Activated CD8-positive, alpha-beta T cell treated with anti-CD3 and anti-CD28 coated beads, Interleukin-2, amount 10 ng/mL, durations not matched to agents 7 days and 5 days (primary cell): ENCODE data around the gene KIDINS220. TPM values are rescaled to one million over a fixed set of nuclear protein-coding genes. Genes with fewer than 3 reads are reported as not detected.

ENCODE experiments used
- ATAC-seq: fragments of 150-1000 bp; cut with Tn5 transposase; one replicate; pipeline ENCODE4 v1.10.0; 2021; ENCODE audit warnings: moderate library complexity
- CTCF ChIA-PET: fragments of 350-600 bp; sonication (Branson Sonifier 250); formaldehyde crosslinking; loops from one replicate; lab custom pipeline; 2021; ENCODE audit warnings: antibody characterized with exemption; lab: Charles Lee
- POLR2A ChIA-PET: fragments of 350-600 bp; sonication (Branson Sonifier 250); formaldehyde crosslinking; loops from one replicate; lab custom pipeline; 2021; ENCODE audit warnings: antibody characterized with exemption; lab: Charles Lee
- DNase-seq: peaks from one replicate; pipeline ENCODE4 v3.0.0-alpha.2; 2020
- H3K27ac Mint-ChIP-seq: one replicate; pipeline ENCODE4 v1.8.0; 2021; ENCODE audit warnings: mild to moderate bottlenecking, mixed read lengths
- H3K27me3 Mint-ChIP-seq: one replicate; pipeline ENCODE4 v1.8.0; 2021; ENCODE audit warnings: low read depth, mixed read lengths
- H3K36me3 Mint-ChIP-seq: one replicate; pipeline ENCODE4 v1.8.0; 2021; ENCODE audit warnings: low read depth, mixed read lengths
- H3K4me1 Mint-ChIP-seq: one replicate; pipeline ENCODE4 v1.8.0; 2021; ENCODE audit warnings: low read depth, mixed read lengths
- H3K4me3 Mint-ChIP-seq: one replicate; pipeline ENCODE4 v1.8.0; 2021; ENCODE audit warnings: mild to moderate bottlenecking, mixed read lengths
- H3K9me3 Mint-ChIP-seq: one replicate; pipeline ENCODE4 v1.8.0; 2022; ENCODE audit warnings: mixed read lengths; ENCODE audit not compliant: insufficient read depth
- total RNA-seq, 2 experiments: library from RNA; stranded (reverse); gene quantifications; one replicate each; pipeline ENCODE4 v1.2.3, GENCODE V29; 2021

KIDINS220 gene
- total RNA-seq, 2 experiments from 2014 or later: 27.2 to 30.0 TPM

DNA sequence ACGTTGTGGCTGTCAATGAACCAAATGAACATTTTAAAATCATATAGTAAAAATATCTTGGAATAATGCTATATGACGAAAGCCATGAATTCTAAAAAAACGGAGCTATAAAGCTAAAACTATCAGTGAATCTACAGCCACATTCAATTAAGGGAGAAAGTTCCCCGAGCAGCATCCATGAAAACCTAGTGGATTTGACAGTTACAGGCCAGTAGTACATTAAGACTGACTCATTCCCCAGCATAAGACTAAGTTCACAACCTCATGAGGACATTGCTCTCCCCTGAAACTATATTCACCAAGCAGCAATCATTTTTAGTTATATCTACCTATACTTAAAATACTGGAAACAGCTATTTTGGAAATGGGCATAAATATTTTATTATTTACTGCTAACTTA, 36.6 kb downstream of the KIDINS220 start:
- no peak for DNase-seq
- ChIA-PET CTCF (no interaction called here), POLR2A (interaction anchor here (0.6 kb wide), 1 partner anchor 179 kb away, joined by 3 read pairs; no protein-coding TSS in a partner anchor)
- Mint-ChIP-seq H3K36me3 (peaks cover 57% of the 10 kb centered on the region), H3K27me3 (no peaks in the 10 kb centered on the region), H3K4me3 (no peak overlapping the region), H3K4me1 (peaks cover 29% of the 10 kb centered on the region), H3K9me3 (no peaks in the 10 kb centered on the region), H3K27ac (no peak overlapping the region)
- ATAC-seq: no peak

DNA sequence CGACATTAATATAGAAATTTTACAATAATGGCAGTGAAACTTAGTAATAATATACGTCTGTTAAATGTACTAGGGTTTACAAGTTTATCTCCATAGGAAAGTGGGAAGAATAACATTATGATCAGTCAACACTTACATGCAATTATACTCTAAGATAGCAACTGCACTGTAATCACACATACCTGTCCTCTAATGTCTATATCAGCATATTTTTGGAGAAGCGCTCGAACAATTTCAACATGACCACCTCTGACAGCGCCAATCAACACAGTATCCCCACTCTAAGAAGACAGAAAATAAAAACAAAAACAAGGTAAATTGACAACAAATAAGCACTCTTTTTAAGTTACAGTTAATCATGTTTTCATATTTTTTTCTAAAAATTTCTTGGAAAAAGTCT, 37.2 kb downstream of the KIDINS220 start:
- no peaks in the 10 kb centered on the region for H3K9me3 Mint-ChIP-seq
- H3K27me3 Mint-ChIP-seq: no peaks in the 10 kb centered on the region
- ChIA-PET CTCF (no interaction called here), POLR2A (no interaction called here)
- H3K27ac Mint-ChIP-seq: no peak overlapping the region
- peaks cover 29% of the 10 kb centered on the region for H3K4me1 Mint-ChIP-seq
- ATAC-seq (no peak), DNase-seq (no peak)
- H3K36me3 Mint-ChIP-seq: peaks cover 52% of the 10 kb centered on the region
- H3K4me3 Mint-ChIP-seq: no peak overlapping the region

DNA sequence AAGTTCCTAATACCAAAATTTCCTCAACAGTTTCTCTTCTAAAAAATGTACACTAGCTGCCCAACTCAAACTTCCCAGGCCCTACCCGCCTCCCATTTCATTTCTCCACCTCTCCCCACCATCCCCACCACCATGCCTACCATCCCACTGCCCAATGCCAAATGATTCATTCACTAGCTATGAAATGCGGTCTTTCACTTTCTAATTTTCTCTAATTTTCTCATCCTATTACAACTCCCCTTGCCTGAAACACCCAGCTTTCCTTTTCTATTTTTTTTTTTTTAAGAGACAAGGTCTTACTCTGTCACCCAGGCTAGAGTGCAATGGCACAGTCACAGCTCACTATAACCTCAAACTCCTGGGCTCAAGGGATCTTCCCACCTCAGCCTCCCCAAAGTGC, 38.4 kb downstream of the KIDINS220 start:
- CTCF ChIA-PET: interaction anchor here (1.4 kb wide), 1 partner anchor 12 kb away, joined by 4 read pairs; no protein-coding TSS in a partner anchor
- Mint-ChIP-seq H3K36me3 (peaks cover 56% of the 10 kb centered on the region), H3K4me1 (peaks cover 19% of the 10 kb centered on the region), H3K27me3 (no peaks in the 10 kb centered on the region), H3K27ac (no peak overlapping the region), H3K4me3 (no peak overlapping the region), H3K9me3 (no peaks in the 10 kb centered on the region)
- no peak for ATAC-seq
- no peak for DNase-seq
- POLR2A ChIA-PET: no interaction called here

DNA sequence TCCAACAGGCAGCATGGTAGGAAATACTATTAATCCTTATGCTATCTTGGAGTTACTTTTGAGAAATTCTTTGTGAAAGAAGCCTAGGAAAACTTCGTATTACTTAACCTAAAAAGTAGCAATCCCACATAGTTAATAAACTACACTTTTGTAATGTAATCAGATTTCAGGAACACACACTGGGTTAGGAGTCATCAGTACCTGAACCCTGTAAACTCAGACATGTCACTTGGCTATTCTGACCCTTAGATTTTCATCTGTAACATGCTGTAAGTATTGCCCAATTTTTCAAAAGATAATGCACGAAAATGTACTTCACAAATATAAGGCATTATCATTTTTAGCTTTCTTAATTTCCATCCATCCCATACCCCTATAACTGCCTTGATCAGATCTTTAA, 39.0 kb downstream of the KIDINS220 start:
- no peak for DNase-seq
- Mint-ChIP-seq H3K27me3 (no peaks in the 10 kb centered on the region), H3K4me3 (no peak overlapping the region), H3K36me3 (peaks cover 54% of the 10 kb centered on the region), H3K4me1 (peaks cover 16% of the 10 kb centered on the region), H3K27ac (no peak overlapping the region), H3K9me3 (no peaks in the 10 kb centered on the region)
- POLR2A ChIA-PET: no interaction called here
- no peak for ATAC-seq
- CTCF ChIA-PET: interaction anchor here (1.4 kb wide), 1 partner anchor 12 kb away, joined by 4 read pairs; no protein-coding TSS in a partner anchor

DNA sequence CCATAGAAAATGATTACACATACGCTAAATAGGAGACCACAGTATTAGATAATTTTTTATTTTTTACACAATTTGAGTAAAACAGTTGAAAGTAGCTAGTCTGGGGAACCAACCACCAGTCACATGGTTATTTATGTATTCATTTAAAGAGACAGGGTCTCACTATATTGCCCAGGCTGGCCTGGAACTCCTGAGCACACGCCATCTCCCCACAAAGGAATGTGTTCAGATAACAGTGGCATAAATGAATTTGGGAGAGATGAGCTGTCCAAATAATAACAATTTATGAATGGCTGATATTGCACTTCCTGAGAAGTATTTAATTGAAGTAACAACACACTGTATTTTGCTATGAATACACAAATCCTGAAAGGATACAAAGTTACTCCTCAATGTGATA, 39.7 kb downstream of the KIDINS220 start:
- ChIA-PET POLR2A (no interaction called here), CTCF (interaction anchor here (1.6 kb wide), 1 partner anchor 9 kb away, joined by 3 read pairs; no protein-coding TSS in a partner anchor)
- Mint-ChIP-seq H3K9me3 (no peaks in the 10 kb centered on the region), H3K27ac (no peak overlapping the region), H3K27me3 (no peaks in the 10 kb centered on the region), H3K4me3 (no peak overlapping the region), H3K4me1 (peaks cover 16% of the 10 kb centered on the region), H3K36me3 (peaks cover 51% of the 10 kb centered on the region)
- ATAC-seq (no peak), DNase-seq (no peak)

DNA sequence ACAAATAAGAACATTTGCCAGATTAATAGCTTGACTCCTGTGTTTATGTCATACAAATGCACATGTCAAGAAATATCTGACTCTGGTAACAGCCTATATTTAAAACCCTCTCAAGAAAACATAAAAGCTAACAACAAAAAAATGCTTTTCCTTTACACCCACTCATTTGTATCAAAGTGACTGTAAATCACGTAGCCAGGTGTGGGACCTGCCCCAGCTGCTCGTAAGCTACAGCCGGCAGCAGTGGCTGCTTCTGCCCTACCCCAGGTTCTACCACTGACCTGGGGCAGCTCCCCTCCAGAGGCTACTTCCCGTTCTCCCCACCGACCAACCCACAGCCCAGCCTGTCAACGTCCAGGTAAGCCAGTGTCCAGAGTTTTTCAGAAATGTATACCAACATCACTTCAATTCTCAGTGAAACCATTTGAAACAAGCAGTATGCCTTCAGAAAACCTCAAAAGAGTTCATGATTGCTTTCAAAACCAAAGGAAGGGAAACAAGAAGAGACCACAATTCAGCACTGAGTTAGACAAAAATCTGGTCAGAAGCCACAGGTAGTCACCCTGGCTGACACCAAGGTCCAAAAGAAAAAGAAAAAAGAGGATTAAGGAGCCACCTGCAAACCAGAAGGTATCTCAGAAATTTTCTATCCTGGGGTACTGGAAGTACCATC, 40.4 kb downstream of the KIDINS220 start:
- Mint-ChIP-seq H3K9me3 (no peaks in the 10 kb centered on the region), H3K4me3 (peak overlapping the region; percentile 13), H3K4me1 (peaks cover 16% of the 10 kb centered on the region), H3K27me3 (no peaks in the 10 kb centered on the region), H3K27ac (peak overlapping the region; percentile 53), H3K36me3 (peaks cover 44% of the 10 kb centered on the region)
- ATAC-seq: peak; percentile 81
- peak; percentile 30 for DNase-seq
- POLR2A ChIA-PET: no interaction called here
- CTCF ChIA-PET: interaction anchor here (1.6 kb wide), 1 partner anchor 9 kb away, joined by 3 read pairs; no protein-coding TSS in a partner anchor

DNA sequence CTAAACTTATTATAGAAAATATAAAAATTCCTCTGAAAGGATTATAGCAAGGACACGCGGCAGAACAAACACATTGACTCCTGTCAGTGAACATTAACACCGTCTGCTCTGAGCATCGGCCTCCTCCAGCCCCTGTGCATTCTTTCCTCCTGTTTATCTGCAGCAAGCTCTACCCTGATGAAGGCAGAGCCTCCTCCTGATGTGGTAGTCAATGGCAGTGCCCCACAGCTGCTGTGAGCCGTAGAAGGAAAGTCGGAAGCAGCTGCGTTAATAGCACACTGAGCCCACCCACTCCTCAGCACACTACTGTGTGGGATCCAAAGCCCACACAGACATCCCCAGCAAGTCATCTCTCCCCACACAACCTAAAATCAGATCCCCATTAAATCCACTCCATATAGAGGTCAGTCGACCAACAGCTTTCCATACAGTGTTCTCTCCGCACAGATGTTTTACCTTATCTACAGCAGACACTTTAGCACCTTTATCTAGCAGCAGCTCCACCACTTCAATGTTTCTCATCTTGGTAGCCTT, 41.0 kb downstream of the KIDINS220 start:
- ChIA-PET POLR2A (no interaction called here), CTCF (interaction anchor here (0.9 to 1.6 kb wide), 2 partner anchors 9 to 10 kb away, joined by 3 read pairs; no protein-coding TSS in a partner anchor)
- Mint-ChIP-seq H3K4me1 (peaks cover 16% of the 10 kb centered on the region), H3K9me3 (no peaks in the 10 kb centered on the region), H3K27ac (no peak overlapping the region), H3K27me3 (no peaks in the 10 kb centered on the region), H3K36me3 (peaks cover 38% of the 10 kb centered on the region), H3K4me3 (no peak overlapping the region)
- peak; percentile 21 for ATAC-seq
- no peak for DNase-seq

DNA sequence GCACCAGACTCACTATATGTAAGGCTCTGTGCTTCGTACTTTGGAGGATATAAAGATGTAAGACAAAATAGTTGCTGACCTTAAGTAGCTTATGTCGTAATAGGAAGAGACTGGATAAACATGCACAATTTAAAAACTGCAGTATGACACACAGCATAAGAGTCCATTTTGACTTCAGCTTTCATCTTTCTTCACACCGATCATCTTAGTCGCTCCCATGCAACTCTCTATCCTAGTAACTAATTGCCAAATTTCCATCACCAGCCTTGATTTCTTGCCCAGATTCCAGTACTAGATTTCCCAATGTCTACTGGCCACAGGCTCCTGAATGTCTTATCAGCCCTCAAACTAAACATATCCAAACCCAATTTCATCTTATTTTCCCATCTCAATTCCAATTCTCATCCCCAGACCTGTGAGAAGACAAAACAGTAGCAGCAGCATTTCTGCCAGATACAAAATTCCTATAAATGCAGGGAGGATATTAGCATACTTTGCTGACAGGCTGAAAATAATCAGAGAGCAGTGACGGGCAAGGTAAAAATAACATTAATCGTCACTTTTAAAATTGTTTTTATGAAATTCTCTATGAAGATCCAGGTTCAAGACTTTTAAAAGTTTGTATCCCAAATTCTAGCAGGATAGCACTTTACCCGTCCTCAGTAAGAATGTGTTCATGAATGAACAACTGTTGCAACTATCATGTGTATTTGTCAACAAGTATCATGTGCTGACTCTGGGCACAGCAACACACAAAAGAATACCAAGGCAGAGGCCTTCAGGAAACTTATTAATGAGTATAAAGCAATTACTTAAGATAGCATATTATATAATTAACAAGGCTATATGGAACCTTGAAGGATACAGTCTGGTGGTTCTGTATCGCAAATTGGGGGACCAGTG, 42.2 kb downstream of the KIDINS220 start:
- CTCF ChIA-PET: interaction anchor here (0.9 kb wide), 1 partner anchor 10 kb away, joined by 3 read pairs; no protein-coding TSS in a partner anchor
- Mint-ChIP-seq H3K9me3 (no peaks in the 10 kb centered on the region), H3K36me3 (peaks cover 40% of the 10 kb centered on the region), H3K4me1 (peaks cover 16% of the 10 kb centered on the region), H3K27me3 (no peaks in the 10 kb centered on the region), H3K27ac (no peak overlapping the region), H3K4me3 (no peak overlapping the region)
- POLR2A ChIA-PET: no interaction called here
- no peak for ATAC-seq
- DNase-seq: no peak

DNA sequence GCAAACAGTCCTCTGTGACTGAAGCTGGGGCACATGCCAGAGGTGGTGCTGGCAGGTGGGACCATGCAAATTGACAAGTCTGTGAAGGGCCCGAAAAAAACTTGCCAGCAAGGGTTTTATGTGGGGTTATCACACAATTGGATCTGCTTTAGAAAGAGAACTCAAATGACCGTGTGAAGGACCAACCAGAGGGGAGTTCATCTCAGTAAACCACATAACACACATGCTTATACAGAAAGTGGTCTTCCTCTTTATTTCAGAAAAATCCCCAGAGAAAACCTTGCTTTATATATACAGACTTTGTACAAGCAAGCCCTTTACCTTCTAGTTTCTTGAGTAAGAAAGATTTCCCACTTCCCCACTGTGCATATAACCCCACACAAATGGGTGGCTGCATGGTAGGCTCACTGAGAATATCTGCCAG, 46.7 kb downstream of the KIDINS220 start:
- Mint-ChIP-seq H3K27me3 (no peaks in the 10 kb centered on the region), H3K36me3 (peaks cover 45% of the 10 kb centered on the region), H3K9me3 (no peaks in the 10 kb centered on the region), H3K27ac (no peak overlapping the region), H3K4me1 (no peaks in the 10 kb centered on the region), H3K4me3 (no peak overlapping the region)
- ChIA-PET POLR2A (no interaction called here), CTCF (interaction anchor here (1.2 kb wide), 1 partner anchor 15 kb away, joined by 3 read pairs; no protein-coding TSS in a partner anchor)
- DNase-seq (no peak), ATAC-seq (no peak)

DNA sequence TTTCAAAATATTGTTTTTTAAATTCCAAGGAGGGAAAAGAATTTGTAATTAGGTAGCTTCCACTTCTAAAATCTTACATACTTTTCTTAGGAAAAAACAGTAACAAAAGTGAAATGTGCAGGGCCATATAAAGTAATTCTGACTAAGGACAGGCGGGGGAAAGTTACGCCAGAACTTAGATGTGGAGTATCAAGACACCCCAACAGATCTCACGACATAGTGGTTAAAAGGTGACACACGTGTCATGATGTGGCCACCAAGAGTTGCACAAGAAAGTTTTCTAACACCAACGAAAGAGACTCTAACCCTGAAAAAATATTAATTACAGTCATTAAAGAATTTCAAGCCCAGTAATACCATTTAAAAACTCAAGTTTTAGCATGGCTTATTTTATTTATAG, 51.0 kb downstream of the KIDINS220 start:
- DNase-seq (no peak), ATAC-seq (no peak)
- Mint-ChIP-seq H3K27me3 (no peaks in the 10 kb centered on the region), H3K9me3 (no peaks in the 10 kb centered on the region), H3K36me3 (peaks cover 63% of the 10 kb centered on the region), H3K4me1 (no peaks in the 10 kb centered on the region), H3K27ac (no peak overlapping the region), H3K4me3 (no peak overlapping the region)
- ChIA-PET POLR2A (no interaction called here), CTCF (interaction anchor here (1.1 kb wide), 1 partner anchor 13 kb away, joined by 4 read pairs; no protein-coding TSS in a partner anchor)

DNA sequence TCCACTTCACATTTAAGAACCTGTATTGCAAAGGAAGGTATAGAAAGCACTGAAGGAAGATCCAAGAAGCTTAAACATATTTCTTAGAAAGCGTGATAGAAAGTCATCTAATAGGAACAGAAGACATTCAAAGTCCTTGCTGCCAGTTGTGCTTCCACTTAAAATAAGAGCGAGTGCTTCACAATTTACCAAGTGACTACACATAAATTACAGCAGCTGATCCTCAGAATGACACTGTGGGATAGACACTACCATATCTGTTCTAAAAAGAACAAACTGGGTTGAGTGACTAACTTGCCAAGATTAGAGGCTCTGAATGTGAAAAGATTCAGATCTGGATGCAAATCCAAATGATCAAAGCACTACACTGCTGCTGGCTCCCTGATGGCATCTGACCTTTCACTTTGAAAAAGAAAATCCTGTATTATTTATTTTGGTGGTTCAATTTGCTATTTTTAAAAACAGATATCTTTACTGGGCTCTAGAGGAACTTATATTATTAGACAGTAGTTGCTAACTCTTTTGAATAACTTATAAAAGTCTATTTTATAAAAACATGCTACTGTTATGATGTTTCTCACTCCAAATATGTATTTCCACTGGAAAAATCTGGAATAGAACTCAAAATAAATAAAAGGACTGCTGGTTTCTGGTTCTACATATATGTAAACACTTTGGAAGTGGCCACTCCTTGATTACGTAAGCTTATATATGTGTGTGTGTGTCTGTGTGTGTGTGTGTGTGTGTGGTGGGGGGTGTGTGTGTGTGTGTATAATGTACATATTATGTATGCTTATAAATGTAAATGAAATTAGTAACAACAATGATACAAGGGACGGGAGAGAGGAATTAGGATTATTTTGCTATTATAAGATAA, 57.4 kb downstream of the KIDINS220 start:
- CTCF ChIA-PET: no interaction called here
- no peak for ATAC-seq

More for the DNA sequence above, 57.4 kb downstream of the KIDINS220 start:
- peaks cover 42% of the 10 kb centered on the region for H3K36me3 Mint-ChIP-seq
- no peaks in the 10 kb centered on the region for H3K27me3 Mint-ChIP-seq
- no peaks in the 10 kb centered on the region for H3K4me1 Mint-ChIP-seq
- no peak for DNase-seq
- H3K4me3 Mint-ChIP-seq: no peak overlapping the region
- POLR2A ChIA-PET: no interaction called here
- H3K27ac Mint-ChIP-seq: no peak overlapping the region
- no peaks in the 10 kb centered on the region for H3K9me3 Mint-ChIP-seq
